ENCODE measurements around the gene CUEDC2.
A peak's percentile ranks its signal among the peaks of the same experiment; 100 is the strongest.

CUEDC2 gene

DNA sequence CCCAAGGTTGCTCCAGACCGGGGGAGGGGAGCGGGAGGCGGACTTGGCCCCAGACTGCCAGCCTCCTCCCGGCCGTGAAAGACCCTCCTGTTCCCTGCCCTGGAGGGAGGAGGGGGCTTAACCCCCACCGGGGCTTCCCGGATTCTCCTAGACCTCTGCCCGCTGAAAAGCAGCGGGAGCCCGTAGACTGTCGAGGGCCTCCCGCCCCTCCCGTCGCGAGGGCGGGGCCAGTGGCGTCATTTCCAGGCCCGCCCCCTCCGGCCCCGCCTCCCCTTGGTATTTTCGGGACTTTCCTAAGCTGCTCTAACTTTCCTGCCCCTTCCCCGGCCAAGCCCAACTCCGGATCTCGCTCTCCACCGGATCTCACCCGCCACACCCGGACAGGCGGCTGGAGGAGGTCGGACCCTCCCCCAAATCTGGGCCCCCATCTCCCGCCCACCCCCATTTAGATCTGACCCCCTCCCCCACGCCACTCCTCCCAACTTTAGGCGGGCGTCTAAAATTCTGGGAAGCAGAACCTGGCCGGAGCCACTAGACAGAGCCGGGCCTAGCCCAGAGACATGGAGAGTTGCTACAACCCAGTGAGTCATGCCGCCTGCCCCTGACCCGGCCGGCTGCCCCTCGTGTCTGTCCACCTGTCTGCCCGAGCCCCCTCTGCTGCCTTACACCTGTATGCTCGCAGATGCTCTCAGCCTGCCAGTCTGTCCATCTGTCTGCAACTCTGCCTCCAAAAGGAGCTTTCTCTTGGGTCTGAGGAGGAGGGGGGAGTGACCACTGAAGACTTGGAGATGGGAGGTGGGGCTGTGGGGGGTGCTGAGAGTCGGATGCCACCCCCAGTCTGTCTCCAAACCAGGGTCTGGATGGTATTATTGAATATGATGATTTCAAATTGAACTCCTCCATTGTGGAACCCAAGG lies 36.7 kb downstream of the CUEDC2 start, which contains the start of gene NFKB2:
Gene NFKB2, plus strand, starts transcription at position 306 of the 917 bp plus-strand sequence. Its CDS starts 255 bp downstream, at position 561.
- peak; percentile 91 for DNase-seq

DNA sequence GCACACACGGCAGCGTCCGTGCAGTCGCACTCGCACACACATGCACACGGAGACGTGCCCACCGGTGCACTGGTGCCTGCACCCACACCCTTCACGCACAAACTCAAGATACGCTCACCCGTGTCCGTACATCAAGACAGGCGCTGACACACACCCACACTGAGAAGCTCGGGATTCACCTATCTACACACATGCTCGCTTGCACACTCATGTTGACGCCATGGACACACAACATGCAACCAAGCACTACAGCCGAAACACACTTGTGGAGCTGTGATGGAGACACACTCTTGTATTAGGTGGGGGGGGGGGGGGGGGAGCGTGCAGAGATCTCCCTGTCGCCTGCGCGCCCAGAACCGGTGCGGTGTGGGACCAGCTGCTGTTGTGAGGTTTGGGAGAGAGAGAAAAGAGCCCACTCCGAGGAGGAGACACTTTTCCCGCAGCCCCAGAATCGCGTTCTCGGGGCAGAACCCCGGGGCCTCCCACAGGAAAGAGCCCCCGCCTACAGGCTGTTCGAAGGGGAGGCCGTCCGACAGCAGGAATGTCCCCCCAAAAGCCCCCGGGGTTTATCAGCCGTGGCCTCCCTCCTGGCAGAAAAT lies 37.5 kb downstream of the CUEDC2 start:
- peak; percentile 53 for DNase-seq

DNA sequence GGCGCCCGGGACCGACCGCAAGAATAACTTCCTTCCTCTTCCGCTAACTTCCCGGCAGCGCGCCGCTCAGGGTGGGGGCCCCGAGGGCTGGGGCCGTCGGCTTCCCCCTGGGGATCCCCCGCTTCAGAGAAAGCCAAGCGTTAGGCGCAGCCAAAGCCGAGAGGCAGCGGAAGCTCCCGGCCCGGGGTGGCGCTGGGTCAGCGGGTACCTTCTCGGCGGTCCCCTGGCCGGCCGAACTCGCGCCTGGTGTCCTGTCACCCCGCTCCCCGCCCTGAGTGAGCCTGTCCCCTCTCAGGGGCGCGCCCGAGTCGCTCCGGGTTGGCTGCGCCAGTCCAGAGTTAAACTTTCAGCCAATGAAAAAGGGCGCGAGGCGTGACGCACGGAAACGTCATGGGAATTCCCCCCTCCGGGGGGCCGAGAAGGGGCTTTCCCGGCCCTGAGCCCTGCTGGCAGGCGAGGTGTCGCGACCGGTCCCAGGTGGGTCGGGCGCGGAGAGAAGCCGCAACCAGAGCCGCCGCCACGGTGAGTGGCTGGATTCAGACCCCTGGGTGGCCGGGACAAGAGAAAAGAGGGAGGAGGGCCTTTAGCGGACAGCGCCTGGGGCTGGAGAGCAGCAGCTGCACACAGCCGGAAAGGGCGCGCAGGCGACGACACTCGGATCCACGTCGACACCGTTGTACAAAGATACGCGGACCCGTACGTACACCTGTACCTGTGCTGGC lies 38.1 kb downstream of the CUEDC2 start:
- peak; percentile 97 for DNase-seq

DNA sequence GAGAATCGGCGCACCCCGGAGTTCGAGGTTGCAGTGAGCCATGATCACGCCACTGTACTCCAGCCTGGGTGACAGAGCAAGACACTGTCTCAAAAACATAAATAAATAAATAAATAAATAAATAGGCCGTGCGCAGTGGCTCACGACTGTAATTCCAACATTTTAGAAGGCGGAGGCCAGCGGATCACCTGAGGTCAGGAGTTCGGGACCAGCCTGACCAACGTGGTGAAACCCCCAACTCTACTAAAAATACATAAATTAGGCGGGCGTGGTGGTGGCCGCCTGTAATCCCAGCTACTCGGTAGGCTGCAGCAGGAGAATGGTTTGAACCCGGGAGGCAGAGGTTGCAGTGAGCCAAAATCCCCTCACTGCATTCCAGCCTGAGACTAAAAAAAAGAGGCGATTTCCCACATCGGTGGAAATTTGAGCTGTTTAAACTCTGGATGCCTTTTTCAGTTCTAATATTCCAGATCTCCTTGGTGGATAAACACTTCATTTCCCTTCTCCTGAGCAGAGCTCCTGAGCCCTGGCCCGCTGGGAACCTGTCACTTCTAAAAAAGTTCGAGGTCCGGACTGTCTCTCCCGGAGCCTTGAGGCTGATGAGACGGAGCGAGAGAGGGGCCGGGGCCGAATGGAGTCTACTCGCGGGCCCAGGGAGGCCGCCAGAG lies 38.8 kb downstream of the CUEDC2 start:
- no peak for DNase-seq

DNA sequence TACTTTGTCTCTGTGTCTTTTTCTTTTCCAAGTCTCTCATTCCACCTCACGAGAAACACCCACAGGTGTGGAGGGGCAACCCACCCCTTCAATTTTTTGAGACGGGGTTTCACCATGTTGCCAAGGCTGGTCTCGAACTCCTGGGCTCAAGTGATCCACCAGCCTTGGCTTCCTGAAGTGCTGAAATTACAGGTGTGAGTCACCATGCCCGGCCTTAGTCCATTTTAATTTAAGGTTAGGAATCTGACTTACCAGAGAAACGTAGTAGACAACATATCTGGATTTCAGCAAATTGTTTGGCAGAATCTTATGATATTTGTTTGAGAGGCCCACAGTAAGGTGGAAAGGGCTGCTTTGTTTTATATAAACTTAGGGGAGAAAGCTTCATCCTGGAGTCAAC lies 40.1 kb downstream of the CUEDC2 start:
- DNase-seq = no peak

DNA sequence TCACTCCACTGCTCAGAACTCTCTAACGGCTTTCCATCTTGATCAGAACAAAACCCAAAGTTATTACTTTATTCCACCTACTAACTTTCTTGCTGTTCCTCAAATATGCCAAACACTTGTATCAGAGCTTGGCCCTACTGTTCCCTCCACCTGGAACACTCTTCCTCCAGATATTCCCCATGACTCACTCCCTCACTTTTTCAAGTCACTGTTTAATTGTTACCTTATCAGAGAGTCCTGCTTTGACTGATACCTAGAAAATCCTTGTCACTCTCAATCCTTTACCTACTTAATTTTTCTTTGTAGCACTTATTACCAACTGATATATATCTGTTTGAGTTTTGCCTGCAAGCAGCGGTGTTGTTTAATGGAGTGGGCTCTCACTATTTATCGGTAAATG lies 42.5 kb downstream of the CUEDC2 start:
- DNase-seq = no peak

DNA sequence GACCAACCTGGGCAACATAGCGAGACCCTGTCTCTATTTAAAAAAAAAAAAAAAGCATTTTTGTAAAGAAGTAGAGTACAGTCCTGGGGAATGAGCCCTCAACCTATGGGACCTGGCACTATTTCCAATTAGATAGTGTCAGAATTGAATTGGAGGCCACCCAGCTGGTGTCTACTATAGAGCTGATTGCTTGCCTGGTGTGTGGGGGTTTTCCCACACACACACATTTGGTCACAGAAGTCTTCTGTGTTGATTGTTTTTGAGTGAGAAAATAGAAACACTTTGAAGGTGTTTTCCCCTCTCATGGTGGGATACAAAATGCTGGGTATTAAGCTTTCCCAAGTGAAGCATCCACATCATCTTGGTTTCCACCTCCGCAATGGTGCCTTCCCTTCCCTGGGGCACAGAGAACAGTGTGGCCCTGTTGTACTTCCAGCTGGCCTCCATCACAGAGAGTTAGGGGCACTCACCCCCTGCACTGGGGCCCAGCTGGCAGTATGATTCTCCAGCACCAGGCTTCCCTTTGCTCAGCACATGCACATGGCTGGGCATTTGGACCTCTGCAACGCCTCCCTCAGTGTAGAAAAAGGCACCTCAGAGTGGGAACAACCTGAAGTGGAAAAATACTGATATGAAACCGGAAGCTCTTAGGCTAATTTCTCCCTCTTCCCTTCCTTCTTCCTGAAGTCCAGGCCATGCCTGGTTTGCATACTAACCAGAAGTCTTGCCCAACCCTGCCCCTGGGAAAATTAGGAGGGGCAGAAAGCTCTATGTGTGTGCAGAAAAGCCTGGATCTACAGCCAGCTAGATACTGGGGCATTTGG lies 47.6 kb downstream of the CUEDC2 start:
- no peak for DNase-seq

DNA sequence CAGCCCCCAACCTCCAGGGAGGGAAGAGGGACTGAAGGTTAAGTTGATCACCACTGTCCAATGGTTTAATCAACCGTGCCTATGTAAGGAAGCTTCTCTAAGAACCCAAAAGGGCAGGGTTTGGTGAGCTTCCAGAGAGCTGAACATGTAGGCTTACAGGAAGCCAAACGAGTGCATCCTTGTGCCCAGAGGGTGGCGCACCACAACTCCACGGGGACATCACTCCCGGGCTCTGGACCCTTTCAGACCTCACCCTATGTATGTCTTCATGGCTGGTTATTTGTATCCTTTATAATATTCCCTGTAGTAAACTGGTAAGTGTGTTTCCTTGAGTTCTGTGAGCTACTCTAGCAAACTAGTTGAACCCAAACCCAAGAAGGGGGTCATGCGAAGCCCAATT lies 48.3 kb downstream of the CUEDC2 start:
- no peak for DNase-seq

DNA sequence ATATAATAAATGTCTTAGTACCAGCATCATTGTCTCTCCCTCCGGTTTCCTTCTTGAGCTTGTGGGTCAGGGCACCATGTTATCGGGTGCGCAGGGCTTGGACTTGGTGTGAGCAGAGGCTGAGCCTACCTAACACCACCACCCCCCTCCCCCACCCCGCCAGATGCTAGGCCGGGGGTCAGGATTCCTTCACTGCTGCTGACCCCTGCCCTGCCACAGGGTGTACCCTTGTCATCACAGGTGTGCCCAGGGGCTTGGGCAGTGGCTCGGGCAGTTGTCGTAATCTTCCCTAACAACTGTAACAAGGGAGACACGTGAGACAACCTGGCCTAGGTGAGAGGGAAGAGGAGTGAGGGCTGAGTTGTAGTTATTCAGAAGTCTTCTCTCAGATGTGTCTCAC lies 49.5 kb downstream of the CUEDC2 start:
- DNase-seq = no peak

DNA sequence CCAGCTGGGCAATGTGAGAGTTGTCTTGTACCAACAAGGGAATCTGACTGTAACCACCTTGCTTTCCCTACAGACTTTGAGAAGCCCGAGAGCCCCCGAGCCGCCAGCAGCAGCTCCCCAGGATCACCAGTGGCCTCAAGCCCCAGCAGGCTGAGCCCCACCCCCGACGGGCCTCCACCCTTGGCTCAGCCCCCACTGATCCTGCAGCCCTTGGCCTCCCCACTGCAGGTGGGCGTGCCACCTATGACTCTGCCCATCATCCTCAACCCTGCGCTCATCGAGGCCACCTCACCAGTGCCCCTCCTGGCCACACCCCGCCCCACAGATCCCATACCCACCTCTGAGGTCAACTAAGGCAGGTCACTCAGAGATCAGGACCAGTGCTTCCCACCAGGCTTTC lies 50.4 kb downstream of the CUEDC2 start:
- no peak for DNase-seq

DNA sequence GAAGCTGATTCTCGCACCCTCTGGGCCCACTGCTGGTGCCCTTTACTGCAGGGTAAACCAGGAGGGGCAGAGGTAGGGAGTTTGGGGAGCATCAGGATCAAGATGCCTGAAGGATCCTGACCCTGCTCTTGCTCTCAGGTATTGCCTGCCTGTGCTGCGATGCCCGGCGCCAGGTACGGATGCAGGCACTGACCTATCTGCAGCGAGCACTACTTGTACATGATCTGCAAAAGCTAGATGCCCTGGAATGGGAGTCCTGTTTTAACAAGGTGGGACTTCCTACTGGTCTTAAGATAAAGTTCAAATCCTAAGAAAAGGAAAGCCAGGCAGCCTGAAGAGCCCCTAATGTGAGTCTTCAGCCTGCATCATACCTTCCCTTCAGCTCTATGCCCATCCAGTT lies 53.0 kb downstream of the CUEDC2 start:
- DNase-seq = no peak

DNA sequence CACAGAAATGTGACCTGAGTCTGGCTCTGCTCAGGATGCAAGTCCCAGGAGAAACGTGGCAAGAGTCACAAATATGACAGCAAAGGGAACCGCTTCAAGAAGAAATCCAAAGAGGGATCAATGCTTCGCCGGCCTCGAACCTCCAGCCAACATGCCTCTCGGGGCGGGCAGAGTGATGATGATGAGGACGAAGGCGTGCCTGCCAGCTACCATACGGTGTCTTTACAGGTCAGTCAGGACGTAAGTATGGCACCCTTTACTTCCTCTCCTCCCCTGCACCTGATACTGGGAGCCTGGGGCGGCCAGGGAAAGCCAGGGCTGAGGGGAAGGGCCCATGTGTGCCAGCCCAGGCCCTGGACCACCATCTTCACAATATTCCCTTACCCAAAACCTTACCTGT lies 55.5 kb downstream of the CUEDC2 start:
- DNase-seq = no peak

DNA sequence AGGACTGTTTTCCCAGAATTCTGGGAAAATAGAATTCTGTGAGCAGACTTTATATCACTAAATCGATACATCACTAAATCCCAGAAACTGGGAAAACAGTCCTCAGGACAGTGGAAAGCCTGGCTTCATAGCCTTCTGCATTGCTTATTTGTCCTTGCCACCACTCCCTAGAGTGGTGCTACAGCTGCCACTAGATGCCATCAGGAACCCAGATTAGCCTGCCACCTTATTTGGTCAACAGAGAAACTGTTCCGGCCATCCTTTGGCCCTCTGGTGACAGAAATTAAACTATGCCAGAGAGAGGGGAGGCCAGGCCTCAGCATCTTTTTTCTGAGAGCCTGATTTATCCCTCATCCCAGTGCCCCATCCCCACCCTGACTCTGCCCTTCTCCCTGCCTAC lies 56.5 kb downstream of the CUEDC2 start:
- no peak for DNase-seq

DNA sequence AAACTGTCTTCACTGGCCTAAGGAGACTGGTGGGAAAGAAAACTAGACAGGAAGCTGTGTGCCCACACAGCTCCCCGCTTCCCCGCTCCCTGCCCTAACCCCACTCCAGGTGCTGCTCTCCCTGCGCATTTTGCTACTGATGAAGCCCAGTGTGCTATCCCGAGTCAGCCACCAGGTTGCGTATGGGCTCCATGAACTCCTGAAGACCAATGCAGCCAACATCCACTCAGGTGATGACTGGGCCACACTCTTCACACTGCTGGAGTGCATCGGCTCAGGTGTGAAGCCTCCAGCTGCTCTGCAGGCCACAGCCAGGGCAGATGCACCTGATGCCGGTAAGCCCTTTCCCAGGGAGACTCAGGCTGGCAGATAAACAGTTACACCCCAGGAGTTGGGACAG lies 57.1 kb downstream of the CUEDC2 start:
- no peak for DNase-seq
